OCI-LY1 (cell line): Measurements from ENCODE around the gene PSD.

Experiments
- H2AFZ ChIP-seq: fragments of 200-600 bp; sonication (generic), shearing (Covaris generic); 2 replicates; pipeline ENCODE4 v1.6.0; 2014; ENCODE audit warnings: antibody characterized with exemption, mild to moderate bottlenecking, low read length
- H3F3A ChIP-seq: fragments of 200-600 bp; sonication (generic), shearing (Covaris generic); 2 replicates; pipeline ENCODE4 v1.6.0; 2014; ENCODE audit warnings: mild to moderate bottlenecking, antibody characterized with exemption, low read length, moderate library complexity; ENCODE audit not compliant: insufficient read depth
- H3K27ac ChIP-seq: fragments of 200-600 bp; sonication (generic); 2 replicates; pipeline ENCODE4 v1.5.1; 2014; ENCODE audit warnings: low read length, mixed run types, mild to moderate bottlenecking, low read depth; ENCODE audit not compliant: poor library complexity, severe bottlenecking
- H3K27me3 ChIP-seq: fragments of 200-600 bp; sonication (generic); 2 replicates; pipeline ENCODE4 v1.6.0; 2014; ENCODE audit warnings: antibody characterized with exemption, mild to moderate bottlenecking, low read length, moderate library complexity; ENCODE audit not compliant: insufficient read depth
- H3K36me3 ChIP-seq: fragments of 200-600 bp; sonication (generic); 2 replicates; pipeline ENCODE4 v1.6.1; 2014; ENCODE audit warnings: mild to moderate bottlenecking, antibody characterized with exemption, low read length, moderate library complexity, mixed read lengths; ENCODE audit not compliant: insufficient read depth
- H3K4me1 ChIP-seq: fragments of 200-600 bp; sonication (generic); 2 replicates; pipeline ENCODE4 v1.5.1; 2014; ENCODE audit warnings: mild to moderate bottlenecking, low read length, moderate library complexity; ENCODE audit not compliant: insufficient read depth, severe bottlenecking
- H3K4me2 ChIP-seq: fragments of 200-600 bp; sonication (generic), shearing (Covaris generic); 2 replicates; pipeline ENCODE4 v1.6.1; 2014; ENCODE audit warnings: low read length
- H3K4me3 ChIP-seq: fragments of 200-600 bp; sonication (generic); 2 replicates; pipeline ENCODE4 v1.5.1; 2014; ENCODE audit warnings: low read length, low read depth, mild to moderate bottlenecking, mixed read lengths; ENCODE audit not compliant: poor library complexity, severe bottlenecking
- H3K79me2 ChIP-seq: fragments of 200-600 bp; shearing (Covaris generic); 2 replicates; pipeline ENCODE4 v1.6.1; 2016; ENCODE audit warnings: mixed run types, low read length, mixed read lengths; ENCODE audit not compliant: insufficient read depth
- H3K9ac ChIP-seq: fragments of 200-600 bp; sonication (generic), shearing (Covaris generic); 2 replicates; pipeline ENCODE4 v1.6.1; 2014; ENCODE audit warnings: mild to moderate bottlenecking, low read length, mixed read lengths
- H3K9me2 ChIP-seq: fragments of 200-600 bp; sonication (generic), shearing (Covaris generic); 2 replicates; pipeline ENCODE4 v1.6.1; 2014; ENCODE audit warnings: low read depth, mild to moderate bottlenecking, low read length, mixed read lengths
- H3K9me3 ChIP-seq: fragments of 200-600 bp; shearing (Covaris generic); 2 replicates; pipeline ENCODE4 v1.6.1; 2014; ENCODE audit warnings: low read length, mixed read lengths
- H4K20me1 ChIP-seq: fragments of 200-600 bp; sonication (generic), shearing (Covaris generic); 2 replicates; pipeline ENCODE4 v1.6.0; 2016; ENCODE audit warnings: mild to moderate bottlenecking, low read length; ENCODE audit not compliant: insufficient read depth
- CTCF ChIP-seq: fragments of 200-600 bp; sonication (generic), shearing (Covaris generic); IDR thresholded peaks from 2 replicates; pipeline ENCODE4 v1.5.1; 2017; ENCODE audit warnings: mild to moderate bottlenecking, antibody characterized with exemption, low read length, moderate library complexity, mixed read lengths
- EZH2 ChIP-seq: fragments of 200-600 bp; sonication (generic), shearing (Covaris generic); IDR thresholded peaks from 2 replicates; pipeline ENCODE4 v1.8.0; 2017; ENCODE audit warnings: borderline replicate concordance, mixed run types, mild to moderate bottlenecking, antibody characterized with exemption, low read length, moderate library complexity, mixed read lengths

PSD gene

GRCh38 chr10:102382871-102383270, 35.7 kb downstream of the PSD start:
- no peaks in the 10 kb centered on the region for H3K4me1 ChIP-seq
- H3K9ac ChIP-seq, result no peak overlapping the region
- H4K20me1 ChIP-seq, result no peaks in the 10 kb centered on the region
- H3K4me2 ChIP-seq, result no peak overlapping the region
- no peak overlapping the region for H3K27ac ChIP-seq
- no peaks in the 10 kb centered on the region for H3K9me3 ChIP-seq
- no peak overlapping the region for H3K4me3 ChIP-seq
- H3F3A ChIP-seq, result no peaks in the 10 kb centered on the region
- H3K79me2 ChIP-seq, result no peaks in the 10 kb centered on the region
- TF ChIP-seq EZH2 (no peak), CTCF (no peak)
- H3K27me3 ChIP-seq, result no peaks in the 10 kb centered on the region
- H2AFZ ChIP-seq, result no peak overlapping the region
- H3K36me3 ChIP-seq, result peaks cover 18% of the 10 kb centered on the region; the same call in 1 of the 2 replicates
- H3K9me2 ChIP-seq, result no peaks in the 10 kb centered on the region

DNA sequence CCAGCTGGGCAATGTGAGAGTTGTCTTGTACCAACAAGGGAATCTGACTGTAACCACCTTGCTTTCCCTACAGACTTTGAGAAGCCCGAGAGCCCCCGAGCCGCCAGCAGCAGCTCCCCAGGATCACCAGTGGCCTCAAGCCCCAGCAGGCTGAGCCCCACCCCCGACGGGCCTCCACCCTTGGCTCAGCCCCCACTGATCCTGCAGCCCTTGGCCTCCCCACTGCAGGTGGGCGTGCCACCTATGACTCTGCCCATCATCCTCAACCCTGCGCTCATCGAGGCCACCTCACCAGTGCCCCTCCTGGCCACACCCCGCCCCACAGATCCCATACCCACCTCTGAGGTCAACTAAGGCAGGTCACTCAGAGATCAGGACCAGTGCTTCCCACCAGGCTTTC, 36.6 kb downstream of the PSD start:
- Histone ChIP-seq H3K4me1 (no peaks in the 10 kb centered on the region), H2AFZ (no peak overlapping the region), H3K9me2 (no peaks in the 10 kb centered on the region), H3K79me2 (no peaks in the 10 kb centered on the region), H3K36me3 (peaks cover 18% of the 10 kb centered on the region; the same call in 1 of the 2 replicates), H3K9ac (no peak overlapping the region), H3K27ac (no peak overlapping the region), H3K4me3 (no peak overlapping the region), H3K4me2 (no peak overlapping the region), H3K9me3 (no peaks in the 10 kb centered on the region), H4K20me1 (no peaks in the 10 kb centered on the region), H3K27me3 (no peaks in the 10 kb centered on the region), H3F3A (no peaks in the 10 kb centered on the region)
- TF ChIP-seq CTCF (no peak), EZH2 (no peak)

GRCh38 chr10:102379383-102379782, 39.2 kb downstream of the PSD start:
- H2AFZ ChIP-seq, result no peak overlapping the region

More at GRCh38 chr10:102379383-102379782, 39.2 kb downstream of the PSD start:
- Histone ChIP-seq H4K20me1 (no peaks in the 10 kb centered on the region), H3K4me3 (no peak overlapping the region), H3K9ac (no peak overlapping the region), H3K79me2 (no peaks in the 10 kb centered on the region), H3F3A (no peaks in the 10 kb centered on the region), H3K27me3 (no peaks in the 10 kb centered on the region), H3K4me2 (no peak overlapping the region), H3K4me1 (no peaks in the 10 kb centered on the region), H3K27ac (no peak overlapping the region), H3K9me3 (no peaks in the 10 kb centered on the region), H3K9me2 (no peaks in the 10 kb centered on the region), H3K36me3 (peaks cover 33% of the 10 kb centered on the region)
- no peak for TF ChIP-seq CTCF
- TF ChIP-seq EZH2, result no peak
